Type B pancreatic cell (in vitro differentiated cells): ENCODE results near the gene ZFP36. TPM values are rescaled to one million over a fixed set of nuclear protein-coding genes. Genes with fewer than 3 reads are reported as not detected.

Source experiments
- DNase-seq: peaks from one replicate; pipeline ENCODE4 v3.0.0; 2021; ENCODE audit warnings: mixed read lengths; ENCODE audit not compliant: unreplicated experiment; ENCODE audit errors: extremely low spot score
- H3K27ac Mint-ChIP-seq: 2 replicates; pipeline ENCODE4 v1.8.0; 2021; ENCODE audit warnings: mild to moderate bottlenecking, mixed read lengths
- H3K27me3 Mint-ChIP-seq: 2 replicates; pipeline ENCODE4 v1.8.0; 2021; ENCODE audit warnings: mixed read lengths
- H3K36me3 Mint-ChIP-seq: 2 replicates; pipeline ENCODE4 v1.8.0; 2021; ENCODE audit warnings: mixed read lengths
- H3K4me1 Mint-ChIP-seq: one replicate; pipeline ENCODE4 v1.8.0; 2021; ENCODE audit warnings: mixed read lengths; ENCODE audit not compliant: unreplicated experiment
- H3K4me3 Mint-ChIP-seq: 2 replicates; pipeline ENCODE4 v1.8.0; 2021; ENCODE audit warnings: mild to moderate bottlenecking, mixed read lengths
- H3K9me3 Mint-ChIP-seq: 2 replicates; pipeline ENCODE4 v1.8.0; 2021; ENCODE audit warnings: mixed read lengths
- CTCF ChIP-seq: fragments of 200-600 bp; sonication (generic); conservative IDR thresholded peaks from 2 replicates; pipeline ENCODE4 v1.5.0; 2021; ENCODE audit warnings: antibody characterized with exemption, mild to moderate bottlenecking
- total RNA-seq: library from RNA; stranded (reverse); gene quantifications from 2 replicates; pipeline ENCODE4 v1.2.1, GENCODE V29; 2021; ENCODE audit warnings: low replicate concordance

The ZFP36 gene
- total RNA-seq, 1 donor from 2014 or later, result 36.0 TPM

DNA sequence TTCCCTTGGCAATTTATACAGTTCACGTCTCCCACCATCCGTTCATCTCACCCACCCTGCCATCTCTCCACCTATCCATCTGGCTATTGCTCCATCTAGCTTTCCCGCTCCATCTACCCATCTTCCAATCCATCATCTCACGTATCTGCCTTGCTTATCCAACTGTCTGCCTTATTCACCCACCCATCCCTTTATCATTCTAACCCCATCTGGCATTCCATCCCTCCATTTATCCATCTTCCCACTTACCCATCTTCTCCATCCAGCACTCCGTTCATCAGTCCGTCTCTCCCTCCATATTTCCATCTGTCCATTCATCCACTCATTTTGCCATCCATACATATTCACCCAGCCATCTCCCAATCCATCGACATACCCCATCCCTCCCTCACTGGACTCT is 19.1 kb downstream of the ZFP36 start:
- Mint-ChIP-seq H3K4me1 (peaks cover 19% of the 10 kb centered on the region), H3K27ac (no peak overlapping the region), H3K36me3 (peaks cover 7% of the 10 kb centered on the region), H3K4me3 (no peak overlapping the region), H3K27me3 (no peaks in the 10 kb centered on the region), H3K9me3 (no peaks in the 10 kb centered on the region)
- no peak for DNase-seq
- no peak for TF ChIP-seq CTCF

DNA sequence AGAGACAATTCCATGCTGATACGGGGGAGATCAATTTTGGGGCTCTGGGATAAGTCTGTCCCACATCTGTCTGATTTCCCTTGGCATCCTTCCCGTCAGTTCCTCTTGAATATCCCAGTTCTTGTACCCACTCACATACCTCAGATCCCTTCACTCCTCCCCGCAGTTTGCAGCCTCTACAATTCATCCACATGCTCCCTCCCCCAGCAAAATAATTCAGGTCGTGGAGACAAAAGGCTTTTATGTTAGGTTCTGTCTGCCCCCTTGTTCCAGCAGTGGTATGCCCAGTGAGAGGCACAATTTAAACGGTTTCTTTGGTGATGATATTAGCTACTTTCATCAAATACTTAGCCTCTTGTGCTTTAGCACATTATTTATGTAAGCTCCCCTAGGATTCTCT is 19.5 kb downstream of the ZFP36 start:
- Mint-ChIP-seq H3K27me3 (no peaks in the 10 kb centered on the region), H3K36me3 (peaks cover 7% of the 10 kb centered on the region), H3K4me3 (no peak overlapping the region), H3K27ac (no peak overlapping the region), H3K9me3 (no peaks in the 10 kb centered on the region), H3K4me1 (peaks cover 20% of the 10 kb centered on the region)
- TF ChIP-seq CTCF, result no peak
- DNase-seq, result no peak

DNA sequence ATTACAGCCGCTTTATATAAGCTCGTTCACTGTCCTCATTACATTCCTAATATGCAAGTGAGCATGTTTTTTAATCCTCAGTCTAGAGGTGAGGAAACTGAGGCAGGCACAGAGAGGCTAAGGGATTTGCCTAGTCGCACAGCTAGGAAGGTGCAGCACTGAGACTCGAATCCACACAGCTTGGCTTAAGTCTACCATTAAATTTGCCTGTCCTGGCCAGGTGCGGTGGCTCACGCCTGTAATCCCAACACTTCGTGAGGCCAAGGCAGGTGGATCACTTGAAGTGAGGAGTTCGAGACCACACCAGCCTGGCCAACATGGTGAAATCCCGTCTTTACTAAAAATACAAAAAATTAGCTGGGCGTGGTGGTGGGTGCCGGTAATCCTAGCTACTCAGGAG is 21.1 kb downstream of the ZFP36 start:
- no peak overlapping the region for H3K4me3 Mint-ChIP-seq
- DNase-seq, result no peak
- H3K27me3 Mint-ChIP-seq, result no peaks in the 10 kb centered on the region
- peaks cover 20% of the 10 kb centered on the region for H3K4me1 Mint-ChIP-seq
- no peak for TF ChIP-seq CTCF
- H3K27ac Mint-ChIP-seq, result no peak overlapping the region
- H3K36me3 Mint-ChIP-seq, result peaks cover 7% of the 10 kb centered on the region
- no peaks in the 10 kb centered on the region for H3K9me3 Mint-ChIP-seq

DNA sequence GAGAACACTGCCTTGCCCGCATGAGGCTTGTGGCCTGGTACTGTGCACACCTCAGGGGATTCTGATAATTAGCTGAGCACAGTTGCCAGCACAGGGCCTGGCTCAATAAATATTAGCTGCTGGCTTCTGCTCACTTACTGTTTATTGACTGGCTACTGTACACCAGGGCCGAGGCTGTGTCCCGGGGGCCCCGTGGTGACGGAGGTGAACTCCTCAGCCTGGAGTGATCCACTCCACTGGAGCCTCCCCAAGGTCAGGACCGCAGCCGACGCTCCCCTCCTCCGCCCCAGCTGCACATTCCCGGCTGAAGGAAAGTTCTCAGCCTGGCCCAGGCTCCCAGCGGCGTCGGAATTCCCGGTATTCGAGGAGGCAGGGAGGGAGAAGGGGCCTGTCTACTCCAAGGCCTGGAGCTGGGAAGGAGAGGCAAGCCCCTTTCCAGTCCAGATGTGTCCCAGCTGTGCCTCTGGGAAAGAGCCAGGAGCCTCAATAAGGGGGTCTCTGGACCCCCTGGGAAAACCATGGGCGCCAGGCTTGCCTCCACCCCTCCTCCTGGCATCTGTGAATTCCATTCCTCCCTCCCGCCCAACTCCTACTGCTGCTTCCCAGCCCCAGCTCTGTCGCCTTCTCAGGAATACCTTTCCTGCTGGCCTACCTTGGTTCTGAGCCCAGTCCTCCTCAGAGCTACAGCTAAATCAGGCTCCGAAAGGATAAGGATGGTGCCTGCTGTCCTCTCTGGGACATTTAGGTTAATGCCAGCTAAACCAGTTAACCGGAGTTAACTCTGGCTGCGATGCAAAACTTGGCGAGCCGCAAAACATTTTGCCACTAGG is 21.9 kb downstream of the ZFP36 start:
- peaks cover 20% of the 10 kb centered on the region for H3K4me1 Mint-ChIP-seq
- peak overlapping the region; percentile 70 for H3K27ac Mint-ChIP-seq
- no peak overlapping the region for H3K4me3 Mint-ChIP-seq
- no peak for TF ChIP-seq CTCF
- H3K27me3 Mint-ChIP-seq, result no peaks in the 10 kb centered on the region
- DNase-seq, result no peak
- H3K9me3 Mint-ChIP-seq, result no peaks in the 10 kb centered on the region
- H3K36me3 Mint-ChIP-seq, result peaks cover 13% of the 10 kb centered on the region

DNA sequence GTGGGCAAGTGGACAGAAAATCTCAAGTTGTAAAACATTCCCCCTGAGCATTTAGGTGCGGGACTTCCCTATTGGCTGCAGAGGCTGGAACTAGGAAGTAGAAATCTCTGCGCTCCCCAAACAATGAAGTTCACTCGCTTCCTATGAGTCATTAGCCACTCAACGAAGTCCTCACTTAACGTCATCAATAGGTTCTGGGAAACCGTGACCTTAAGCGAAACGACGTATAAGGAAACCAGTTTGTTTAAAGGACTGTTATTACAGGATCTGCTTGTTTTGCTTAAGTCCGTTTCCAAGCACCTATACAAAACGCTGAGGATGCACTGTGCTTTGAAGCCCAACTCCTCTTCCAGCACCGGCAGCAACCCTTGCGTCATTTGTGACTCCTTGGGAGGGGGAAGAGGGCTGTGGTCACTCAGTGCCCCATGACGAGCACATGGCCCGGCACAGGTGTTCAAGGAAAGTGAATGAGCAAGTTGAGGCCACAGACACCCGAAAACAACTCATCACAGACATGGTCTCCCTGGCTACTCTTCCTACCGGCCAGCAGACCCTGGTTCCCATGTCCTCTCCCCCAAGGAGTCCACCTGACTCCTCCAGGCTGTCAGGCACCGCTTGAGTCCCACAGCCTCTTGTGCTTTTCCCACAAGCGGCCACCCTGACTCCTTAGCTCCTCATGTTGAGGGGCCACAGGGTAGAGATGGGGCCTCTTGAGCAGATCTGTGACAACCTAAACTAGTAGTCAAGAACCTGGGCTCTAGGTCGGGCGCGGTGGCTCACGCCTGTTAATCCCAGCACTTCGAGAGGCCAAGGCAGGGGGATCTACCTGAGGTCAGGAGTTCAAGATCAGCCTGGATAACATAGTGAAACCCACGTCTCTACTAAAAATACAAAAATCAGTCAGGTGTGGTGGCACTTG is 24.3 kb downstream of the ZFP36 start:
- Mint-ChIP-seq H3K36me3 (peaks cover 17% of the 10 kb centered on the region), H3K27ac (peak overlapping the region; percentile 71), H3K4me3 (peak overlapping the region; percentile 22), H3K4me1 (peaks cover 25% of the 10 kb centered on the region), H3K9me3 (no peaks in the 10 kb centered on the region), H3K27me3 (peaks cover 3% of the 10 kb centered on the region)
- DNase-seq, result no peak
- no peak for TF ChIP-seq CTCF
